GM18867 (cell line): ENCODE data around the gene ALPI.
A peak's percentile ranks its signal among the peaks of the same experiment; 100 is the strongest.
"Not testable (repeated sequence)": the region's sequence is repeated elsewhere in the genome, so short reads cannot be mapped to it uniquely, and the experiment has no call there.

Experiments used
- ATAC-seq: cut with Tn5 transposase; IDR thresholded peaks from one replicate; pipeline ENCODE4 v1.9.1; 2021; ENCODE audit warnings: mild to moderate bottlenecking, moderate library complexity; ENCODE audit not compliant: unreplicated experiment

ALPI gene

DNA sequence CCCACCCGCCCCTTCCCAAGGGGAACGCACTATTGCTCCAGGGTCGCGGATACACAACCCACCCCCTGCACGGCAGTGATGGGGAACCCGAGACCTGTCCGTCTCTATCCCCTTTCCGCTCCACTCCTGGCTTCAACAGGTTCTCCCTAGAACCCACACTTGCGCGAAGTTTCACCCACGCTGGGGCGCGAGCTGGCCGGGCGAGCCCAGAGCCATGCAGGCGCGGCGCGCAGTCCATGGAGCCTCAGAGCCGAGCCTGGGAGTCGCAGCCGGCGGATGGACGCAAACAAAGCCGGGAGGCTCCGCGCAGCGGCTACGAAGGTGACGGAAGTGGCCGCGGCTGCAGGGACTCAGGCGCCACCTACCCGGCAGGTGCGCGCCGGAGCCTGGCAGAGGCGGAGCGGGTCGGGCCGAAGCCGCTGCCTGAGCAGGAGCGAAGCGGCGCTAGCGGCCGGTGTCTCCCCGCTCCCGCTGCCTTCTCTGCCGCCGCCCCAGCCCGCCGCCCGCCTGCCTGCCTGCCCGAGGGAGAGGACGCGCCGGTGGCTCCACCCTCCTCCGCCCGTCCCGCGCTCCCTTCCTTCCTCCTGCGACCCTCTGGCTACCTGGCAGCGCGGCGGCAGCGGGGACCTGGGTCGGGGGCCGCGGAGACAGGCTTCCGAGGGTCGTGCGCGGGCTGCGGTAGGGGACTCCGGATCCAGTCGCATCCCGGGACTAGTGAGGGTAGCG lies 35.3 kb upstream of the ALPI start:
- no peak for ATAC-seq

DNA sequence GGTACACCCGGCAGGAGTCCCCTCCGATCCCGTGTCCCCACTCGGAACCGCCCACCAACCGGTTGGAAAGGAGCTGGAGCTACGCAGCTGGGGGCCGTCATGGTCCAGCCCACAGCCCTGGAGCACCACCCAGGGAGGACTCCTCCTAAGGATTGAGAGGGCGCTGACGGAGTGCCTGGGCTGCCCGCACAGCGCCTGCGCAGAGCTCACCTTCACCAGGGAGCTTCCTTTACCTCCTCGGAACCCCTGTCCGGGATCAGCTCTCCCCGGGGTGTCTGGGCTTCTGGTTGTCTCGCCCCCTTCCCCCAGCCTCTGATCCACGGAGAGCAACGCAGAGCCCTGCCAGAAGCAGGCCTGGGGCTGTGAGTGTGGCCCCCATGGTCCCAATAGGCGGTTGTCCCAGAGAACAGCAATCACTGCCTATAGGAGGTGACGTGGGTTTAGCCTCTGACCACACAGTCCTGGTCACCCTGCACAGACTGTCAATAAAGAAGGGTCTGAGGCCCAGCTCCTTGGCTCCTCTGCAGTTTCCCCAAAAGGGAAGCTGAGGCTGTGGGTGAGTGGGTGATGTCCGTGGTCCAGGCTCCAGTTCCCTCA lies 34.7 kb upstream of the ALPI start:
- ATAC-seq, result no peak

DNA sequence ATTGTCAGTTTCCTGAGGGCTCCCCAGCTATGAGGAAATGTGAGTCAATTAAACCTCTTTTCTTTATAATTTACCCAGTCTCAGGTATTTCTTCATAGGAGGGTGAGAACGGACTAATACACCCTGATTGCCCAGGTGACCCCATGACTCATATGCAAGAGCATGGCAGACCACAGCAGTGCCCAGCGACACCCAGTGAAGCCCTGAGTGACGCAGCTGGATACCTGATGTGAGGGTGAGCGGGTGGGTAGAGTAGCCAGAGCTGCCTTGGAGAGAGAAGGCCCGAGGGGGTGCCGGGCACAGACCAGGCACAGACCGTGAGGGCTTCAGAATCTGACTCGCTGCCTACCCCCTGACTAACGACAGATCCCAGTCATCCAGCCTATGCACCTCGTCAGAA lies 33.9 kb upstream of the ALPI start:
- no peak for ATAC-seq

DNA sequence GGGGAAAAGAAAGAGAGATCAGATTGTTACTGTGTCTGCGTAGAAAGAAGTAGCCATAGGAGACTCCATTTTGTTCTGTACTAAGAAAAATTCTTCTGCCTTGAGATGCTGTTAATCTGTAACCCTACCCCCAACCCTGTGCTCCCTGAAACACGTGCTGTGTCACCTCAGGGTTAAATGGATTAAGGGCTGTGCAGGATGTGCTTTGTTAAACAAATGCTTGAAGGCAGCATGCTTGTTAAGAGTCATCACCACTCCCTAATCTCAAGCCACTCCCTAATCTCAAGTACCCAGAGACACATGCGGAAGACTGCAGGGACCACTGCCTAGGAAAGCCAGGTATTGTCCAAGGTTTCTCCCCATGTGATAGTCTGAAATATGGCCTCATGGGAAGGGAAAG lies 33.0 kb upstream of the ALPI start:
- ATAC-seq, result not testable (repeated sequence)

DNA sequence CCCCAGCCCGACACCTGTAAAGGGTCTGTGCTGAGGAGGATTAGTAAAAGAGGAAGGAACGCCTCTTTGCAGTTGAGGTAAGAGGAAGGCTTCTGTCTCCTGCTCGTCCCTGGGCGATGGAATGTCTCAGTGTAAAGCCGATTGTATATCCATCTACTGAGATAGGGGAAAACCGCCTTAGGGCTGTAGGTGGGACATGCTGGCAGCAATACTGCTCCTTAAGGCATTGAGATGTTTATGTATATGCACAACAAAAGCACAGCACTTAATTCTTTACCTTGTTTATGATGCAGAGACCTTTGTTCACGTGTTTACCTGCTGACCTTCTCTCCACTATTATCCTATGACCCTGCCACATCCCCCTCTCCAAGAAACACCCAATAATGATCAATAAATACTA lies 32.5 kb upstream of the ALPI start:
- not testable (repeated sequence) for ATAC-seq

DNA sequence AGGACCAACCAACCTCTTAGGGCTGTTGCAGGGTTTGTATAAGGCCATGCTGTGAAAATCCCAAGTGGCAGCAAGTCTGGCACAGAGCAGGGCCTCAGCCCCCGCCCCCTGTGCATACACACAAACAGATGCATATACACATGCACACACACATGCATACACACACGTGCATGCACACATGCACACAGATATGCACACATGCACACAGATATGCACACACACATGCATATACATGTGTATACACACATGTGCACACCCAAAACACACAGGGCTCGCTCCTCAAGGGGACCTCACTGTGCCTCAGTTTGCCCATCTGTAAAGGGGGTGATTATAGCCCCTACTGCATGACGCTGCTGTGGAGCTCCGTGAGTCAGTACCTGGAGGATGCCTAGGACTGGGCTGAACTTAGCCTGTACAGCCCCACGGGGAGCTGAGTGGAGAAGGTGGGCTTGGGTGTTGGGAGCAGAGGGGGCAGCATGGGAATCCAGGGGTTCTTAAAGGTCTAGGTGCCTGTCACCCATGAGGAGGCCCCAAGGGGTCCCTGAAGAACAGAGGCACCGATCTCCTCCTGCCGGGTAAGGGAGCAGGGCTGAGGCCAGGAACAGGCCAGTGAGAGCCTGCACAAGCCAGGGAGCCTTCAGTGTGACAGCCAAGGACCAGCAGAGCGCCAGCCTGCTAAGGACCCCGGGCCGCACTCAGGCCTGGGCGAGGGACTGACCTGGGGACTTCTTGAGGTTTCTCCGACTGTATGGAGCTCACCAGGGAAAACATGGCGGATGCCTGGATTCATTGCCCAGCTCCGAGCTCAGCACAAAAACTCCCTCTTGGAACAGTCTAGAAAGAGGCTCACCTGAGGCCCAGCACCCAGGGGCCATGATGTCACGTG lies 24.0 kb upstream of the ALPI start:
- no peak for ATAC-seq

DNA sequence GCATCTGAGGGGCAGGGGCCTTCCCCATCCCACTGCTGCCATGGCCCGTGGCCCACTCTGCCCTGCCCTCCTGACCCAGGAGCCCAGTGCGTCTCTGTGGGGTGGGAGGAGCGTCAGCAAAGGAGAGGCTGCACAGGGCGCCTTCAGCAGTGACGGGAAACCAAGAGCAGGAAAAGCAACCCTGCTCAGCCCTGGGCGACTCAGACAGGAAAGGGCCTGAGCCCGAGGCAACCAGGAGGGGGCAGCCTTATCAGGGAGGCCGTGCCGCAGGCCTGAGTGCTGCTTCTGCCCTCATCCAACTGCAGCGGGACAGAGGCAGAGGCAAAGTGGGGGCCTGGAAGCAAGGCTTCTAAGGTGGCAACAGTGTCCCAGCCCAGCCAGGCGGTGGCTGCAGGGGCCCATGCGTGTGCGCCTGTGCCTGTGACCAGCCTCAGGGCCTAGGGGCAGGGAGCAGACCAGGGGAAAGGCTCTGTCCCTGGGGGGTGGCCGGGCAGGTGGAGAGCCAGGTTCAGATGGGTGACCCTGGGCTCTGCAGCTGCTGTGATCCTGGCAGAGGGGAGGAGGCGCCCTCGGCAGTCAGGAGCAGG lies 23.3 kb upstream of the ALPI start:
- no peak for ATAC-seq

DNA sequence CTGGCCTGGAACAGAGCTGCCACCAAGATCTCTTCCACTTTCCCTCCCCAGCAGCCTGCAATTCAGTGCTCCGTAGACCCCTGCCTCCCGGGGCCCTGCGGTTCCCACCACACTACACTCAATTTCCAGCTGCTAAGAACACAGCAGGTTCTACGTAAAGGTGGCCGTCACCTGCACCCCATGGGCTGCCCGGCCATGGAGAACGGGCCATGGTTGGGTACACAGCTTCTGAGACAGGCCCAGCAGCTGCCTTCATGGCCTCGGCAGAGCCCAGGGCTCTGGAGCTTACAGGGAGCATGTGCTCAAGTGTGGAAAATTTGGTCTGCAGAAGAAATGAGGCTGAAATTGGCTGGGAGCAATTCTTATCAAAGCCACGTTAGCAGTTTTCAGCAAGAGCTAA lies 22.3 kb upstream of the ALPI start:
- ATAC-seq, result not testable (repeated sequence)

DNA sequence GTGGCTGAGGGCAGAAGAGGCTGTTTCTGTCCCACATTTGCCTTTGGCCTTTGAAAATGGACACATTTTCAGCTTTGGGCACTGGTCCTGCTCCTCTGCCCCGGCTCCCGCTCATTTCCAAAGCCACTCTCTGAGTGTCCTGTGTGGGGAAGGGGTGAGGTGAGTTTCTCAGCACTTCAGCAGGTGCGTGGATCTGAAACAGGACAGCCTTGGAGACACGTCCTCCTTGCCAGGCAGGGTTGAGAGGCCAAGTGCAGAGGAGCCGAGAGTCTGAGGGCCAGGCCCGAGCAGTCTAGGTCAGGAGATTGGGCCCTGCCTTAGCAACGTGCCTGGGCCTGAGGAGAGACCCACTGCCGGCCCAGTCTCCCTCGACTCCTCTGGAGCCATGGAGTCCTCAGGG lies 21.9 kb upstream of the ALPI start:
- ATAC-seq, result no peak

DNA sequence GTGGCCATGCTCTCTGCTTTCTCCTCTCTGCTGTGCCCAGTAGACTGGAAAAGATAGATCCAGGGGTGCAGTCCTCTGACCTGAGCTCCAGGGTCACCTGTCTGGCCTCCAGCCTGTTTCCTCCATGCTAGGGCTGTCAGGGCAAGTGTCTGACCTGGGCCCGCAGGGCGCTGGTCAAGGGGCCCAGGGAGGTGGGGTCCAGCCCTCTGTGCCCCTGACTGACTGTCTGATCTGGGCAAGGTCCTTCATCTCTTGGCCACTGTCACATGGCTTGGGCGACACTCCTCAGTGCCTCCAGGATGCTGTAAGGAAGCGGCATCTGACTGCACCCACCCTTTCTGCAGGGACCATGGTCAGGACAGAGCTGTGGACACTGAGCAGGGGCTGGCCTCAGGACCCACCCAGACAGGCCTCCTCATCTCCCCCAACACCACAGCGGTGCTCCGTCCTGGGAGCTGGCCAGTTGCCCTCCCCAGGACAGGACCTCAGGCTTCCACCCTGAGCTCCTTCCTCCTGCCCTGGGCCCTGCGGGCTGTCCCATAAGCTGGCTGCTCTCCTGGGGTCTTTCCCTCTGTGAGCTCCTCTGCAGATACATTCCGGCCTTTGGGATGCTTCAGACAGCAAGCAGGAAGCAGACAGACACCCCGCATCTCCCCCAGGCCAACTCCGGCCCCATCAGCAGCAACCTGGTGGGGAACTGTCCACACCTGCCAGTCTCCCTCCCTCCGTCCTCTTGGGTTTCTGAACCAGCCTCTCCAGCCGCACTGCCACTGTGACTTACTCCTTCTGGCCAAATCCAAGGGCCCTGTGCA lies 21.2 kb upstream of the ALPI start:
- no peak for ATAC-seq

DNA sequence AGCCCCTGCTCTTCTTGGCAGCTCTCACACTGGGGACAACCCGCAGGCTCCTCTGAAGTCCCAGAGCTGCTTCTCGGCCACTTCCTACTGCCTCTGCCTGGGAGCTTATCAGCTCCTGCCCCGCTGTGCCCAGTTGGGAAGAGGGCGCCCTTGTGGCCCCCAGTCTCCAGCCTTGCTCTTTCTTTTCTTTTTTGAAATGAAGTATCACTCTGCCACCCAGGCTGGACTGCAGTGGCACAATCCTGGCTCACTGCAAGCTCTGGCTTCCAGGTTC lies 20.6 kb upstream of the ALPI start:
- ATAC-seq, result no peak

DNA sequence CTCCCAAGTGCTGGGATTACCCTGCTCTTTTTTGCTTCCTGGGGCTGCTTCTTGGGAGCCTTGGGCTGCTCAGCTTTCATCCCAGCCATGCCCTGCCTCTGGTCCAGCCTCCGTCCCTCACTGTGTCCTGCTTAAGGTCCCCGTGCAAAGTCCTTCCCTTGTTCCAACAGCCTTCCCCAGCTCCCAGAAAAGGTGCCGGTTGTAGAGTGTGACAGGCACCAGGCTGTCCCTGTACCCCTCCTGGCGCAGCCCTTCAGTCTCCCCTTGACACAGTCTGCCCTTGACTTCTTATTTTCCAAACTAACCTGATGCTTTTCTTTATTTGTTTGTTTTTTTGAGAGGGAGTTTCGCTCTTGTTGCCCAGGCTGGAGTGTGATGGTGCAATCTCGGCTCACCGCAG lies 20.1 kb upstream of the ALPI start:
- ATAC-seq, result no peak

DNA sequence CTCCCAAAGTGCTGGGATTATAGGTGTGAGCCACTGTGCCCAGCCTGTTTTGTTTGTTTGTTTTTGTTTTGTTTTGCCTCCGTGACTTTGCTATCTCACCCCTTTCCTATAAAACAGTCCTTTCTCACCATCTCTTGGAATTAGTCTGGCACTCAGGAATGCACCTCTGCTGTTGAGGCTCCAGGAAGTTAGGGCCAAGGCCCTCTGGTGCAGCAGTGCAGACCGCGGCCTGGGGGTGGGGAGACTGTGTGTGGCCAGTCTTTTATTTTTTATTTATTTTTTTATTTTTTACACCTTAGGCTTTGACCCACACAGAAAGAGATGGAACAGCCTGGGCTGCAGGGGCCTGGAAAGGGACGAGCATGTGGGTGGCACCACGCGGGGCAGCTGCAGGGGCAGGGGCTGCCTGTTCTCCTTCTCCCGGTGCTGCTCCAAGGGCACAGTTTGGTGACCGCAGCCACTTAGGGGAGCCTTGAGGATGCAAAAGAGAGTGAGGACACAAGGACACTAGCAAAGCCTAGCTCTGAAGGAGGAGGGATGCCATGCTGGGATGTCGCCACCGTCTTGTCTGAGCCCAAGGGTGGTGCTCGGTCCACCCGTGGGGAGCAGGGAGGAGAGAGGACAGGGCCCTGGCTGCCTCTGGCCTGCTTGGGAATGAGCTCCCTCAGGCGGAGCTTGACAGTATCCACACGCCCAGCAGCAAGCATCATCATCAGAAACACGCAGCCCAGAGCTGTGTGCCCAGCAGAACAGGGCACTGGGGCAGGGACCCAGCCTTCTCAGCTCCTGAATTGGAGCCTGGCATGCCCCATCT lies 19.4 kb upstream of the ALPI start:
- ATAC-seq, result no peak

DNA sequence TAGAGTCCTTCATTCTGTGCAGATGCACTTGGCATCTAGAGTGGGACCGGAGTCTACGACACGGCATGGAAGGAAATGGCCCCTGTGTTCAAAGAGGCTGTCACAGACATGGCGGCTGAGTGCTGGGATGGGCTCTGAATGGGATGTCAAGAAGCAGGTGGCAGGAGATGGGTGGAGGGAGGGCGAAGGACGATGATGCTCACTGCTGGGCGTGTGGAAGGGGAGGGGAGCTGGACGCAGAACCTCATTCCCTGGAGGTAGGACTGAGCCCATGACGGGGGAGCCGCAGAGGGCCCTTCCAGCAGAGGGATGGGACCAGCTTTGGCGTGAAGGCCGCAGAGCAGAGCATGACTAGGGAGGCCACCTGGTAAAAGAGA lies 18.8 kb upstream of the ALPI start:
- ATAC-seq, result no peak

DNA sequence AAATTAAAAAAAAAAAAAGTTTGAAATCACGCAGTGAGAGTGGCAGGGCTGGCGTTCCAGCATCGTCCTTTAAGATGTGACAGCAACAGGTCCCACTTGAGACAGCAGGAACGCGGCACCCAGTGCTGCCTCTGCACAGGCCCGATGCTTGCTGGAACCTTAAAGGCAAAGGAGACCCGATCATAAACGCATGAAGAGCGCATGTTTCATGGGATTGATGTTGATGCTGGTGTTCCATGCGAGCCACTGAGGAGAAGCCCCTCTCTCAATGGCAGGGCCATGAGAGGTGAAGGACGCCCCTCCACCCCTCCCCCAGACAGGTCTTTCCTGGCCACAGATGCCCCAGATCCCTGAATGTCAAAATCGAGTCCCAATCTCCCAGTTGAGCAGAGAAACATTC lies 17.9 kb upstream of the ALPI start:
- no peak for ATAC-seq

DNA sequence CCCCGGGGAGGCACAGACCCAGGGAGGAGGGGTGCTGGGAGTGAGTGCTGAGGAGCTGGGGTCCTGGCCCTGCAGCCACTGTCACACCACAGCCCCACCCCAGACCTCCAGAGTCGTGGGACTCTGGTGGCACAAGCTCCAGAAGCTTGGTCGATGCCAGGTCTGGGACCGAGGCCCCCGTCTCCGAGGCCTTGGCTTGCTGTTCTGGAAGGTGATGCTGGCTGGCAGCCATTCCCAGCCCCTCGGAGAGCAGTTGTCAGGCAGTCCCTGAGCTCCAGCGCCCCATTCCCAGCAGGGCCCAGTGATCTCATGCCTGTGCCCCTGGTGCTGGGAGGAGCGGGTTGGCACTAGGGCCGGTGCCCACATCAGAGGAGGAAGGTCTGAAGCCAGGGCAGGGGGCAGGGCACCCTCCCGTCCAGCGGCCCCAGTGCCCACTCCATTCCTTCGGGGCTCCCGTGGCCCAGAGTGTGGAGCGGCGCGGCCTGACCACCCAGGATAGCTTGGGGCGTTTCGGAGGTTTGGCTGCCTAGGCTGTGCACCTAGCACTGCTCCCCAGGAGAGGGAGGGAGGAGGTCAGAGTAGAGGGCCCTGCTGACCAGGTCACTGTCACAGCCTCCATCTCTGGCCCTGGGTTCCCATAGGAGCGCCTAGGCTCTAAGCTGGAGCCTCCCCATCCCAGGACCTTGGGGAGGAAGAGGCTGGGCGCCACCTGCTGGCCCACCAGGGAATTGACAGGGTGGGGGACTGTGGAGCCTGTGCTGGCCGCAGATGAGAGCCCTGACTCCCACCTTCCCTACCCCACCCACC lies 16.8 kb upstream of the ALPI start:
- ATAC-seq, result no peak

DNA sequence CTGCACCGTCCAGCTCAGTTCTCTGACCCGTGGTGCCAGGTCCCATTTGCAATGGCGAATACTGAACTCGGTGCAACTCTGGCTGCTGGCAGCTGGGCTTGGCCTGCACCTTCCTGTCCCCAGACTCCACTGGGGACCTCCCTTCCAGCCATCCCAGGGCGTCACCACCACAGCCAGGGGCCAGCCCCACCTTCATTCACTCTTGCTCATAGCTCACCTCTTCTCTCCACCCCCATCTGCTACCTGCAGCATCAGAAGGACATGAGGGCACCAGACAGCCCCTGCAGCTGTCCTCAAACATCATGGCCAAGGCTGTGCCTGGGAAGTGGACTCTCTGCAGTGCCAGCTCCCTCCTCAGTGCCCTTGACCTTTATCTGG lies 16.2 kb upstream of the ALPI start:
- no peak for ATAC-seq

DNA sequence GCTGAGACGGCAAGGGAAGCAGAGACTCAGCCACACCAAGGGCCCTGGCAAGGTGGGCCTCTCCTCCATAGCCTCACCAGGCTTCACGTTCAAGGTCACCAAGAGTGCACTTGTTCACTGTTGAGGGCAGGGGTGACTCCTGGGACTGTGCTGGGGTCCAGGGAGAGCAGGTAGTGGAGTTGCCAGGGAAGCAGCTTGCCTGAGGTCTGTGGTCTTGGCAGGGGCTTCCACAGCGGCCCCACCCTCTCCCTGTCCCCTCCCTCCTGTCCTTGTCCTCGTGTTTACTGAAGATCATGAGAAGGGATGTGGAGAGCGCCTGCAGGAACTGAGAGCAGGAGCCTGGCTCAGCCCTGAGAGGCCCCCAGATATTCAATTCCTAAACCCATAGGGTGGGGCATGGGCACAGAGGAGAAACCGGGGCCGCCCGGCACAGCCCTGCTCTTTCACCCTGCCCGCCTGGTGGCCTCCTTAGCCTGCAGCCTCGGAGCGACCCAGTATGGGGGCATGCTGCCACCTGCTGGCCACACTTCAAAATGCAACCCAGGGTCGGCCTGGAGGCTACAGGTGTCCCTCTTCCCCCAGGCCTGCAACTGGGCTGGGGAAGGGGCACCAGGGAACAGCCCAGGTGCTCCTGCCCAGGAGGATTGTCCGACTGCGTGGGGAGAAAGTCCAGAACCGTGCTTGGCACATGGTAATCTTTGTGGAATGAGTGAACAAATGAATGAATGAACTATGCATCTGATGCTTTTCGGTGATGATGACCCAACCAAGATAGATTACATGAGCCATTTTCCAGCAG lies 15.5 kb upstream of the ALPI start:
- peak; percentile 75 for ATAC-seq
